Prostate gland (tissue), 2 donors: ENCODE results near the gene ALS2CL.

Experiments used
- POLR2AphosphoS5 ChIP-seq: sonication (generic); formaldehyde crosslinking; IDR thresholded peaks from one replicate; pipeline ENCODE4 v1.6.1; 2017; ENCODE audit warnings: antibody characterized with exemption
- TF ChIP-seq, protein P1 (sequence below), 4 experiments: fragments of 200-600 bp in 2 of 4; fragments of 450-650 bp in 2 of 4; sonication (generic) in 2 of 4; IDR thresholded peaks; 1 replicate in 3 of 4; 2 replicates in 1 of 4; pipeline ENCODE4 v1.5.1; 2016 to 2019; ENCODE audit warnings: antibody characterized with exemption in 4 of 4, mild to moderate bottlenecking in 2 of 4, moderate library complexity in 2 of 4

DNA sequence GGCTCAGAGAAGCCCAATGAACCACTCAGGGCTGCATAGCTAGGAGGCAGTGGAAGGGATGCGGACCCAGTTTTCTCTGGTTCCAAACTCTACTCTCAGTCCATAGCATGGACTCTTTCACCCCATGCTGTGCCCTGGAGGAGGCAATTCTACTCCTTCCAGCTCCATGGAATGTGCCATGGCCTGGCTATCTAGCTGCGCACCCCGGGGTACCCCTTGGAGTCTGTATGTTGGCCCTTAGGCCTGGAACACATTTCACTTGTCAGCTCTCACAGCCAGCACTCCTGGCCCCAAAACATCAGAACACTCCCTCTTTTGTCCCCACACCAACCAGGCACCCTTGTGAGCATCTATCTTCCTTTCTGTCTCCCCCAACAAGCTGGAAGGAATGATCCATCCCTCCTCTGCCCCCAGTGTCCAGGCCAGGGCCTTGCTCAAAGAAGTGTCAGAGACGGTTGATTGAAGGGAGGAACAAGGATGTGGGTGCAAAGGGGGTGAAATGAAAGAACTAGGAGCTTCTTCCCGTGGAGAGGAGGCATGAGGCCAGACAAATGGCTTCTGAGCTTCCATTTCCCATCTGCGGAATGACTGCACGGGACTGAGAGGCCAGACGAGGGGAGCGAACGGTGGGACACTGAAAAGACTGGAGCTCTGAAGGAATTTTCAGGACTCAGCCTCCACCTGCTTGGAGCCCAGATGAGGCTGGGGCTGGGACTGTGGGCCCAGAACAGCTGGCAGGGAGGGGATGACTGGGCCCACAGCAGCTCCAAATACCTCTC, 21.4 kb upstream of the ALS2CL start:
- TF ChIP-seq, protein P1, sequence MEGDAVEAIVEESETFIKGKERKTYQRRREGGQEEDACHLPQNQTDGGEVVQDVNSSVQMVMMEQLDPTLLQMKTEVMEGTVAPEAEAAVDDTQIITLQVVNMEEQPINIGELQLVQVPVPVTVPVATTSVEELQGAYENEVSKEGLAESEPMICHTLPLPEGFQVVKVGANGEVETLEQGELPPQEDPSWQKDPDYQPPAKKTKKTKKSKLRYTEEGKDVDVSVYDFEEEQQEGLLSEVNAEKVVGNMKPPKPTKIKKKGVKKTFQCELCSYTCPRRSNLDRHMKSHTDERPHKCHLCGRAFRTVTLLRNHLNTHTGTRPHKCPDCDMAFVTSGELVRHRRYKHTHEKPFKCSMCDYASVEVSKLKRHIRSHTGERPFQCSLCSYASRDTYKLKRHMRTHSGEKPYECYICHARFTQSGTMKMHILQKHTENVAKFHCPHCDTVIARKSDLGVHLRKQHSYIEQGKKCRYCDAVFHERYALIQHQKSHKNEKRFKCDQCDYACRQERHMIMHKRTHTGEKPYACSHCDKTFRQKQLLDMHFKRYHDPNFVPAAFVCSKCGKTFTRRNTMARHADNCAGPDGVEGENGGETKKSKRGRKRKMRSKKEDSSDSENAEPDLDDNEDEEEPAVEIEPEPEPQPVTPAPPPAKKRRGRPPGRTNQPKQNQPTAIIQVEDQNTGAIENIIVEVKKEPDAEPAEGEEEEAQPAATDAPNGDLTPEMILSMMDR (IDR thresholded peaks at IDR 0.05) = no peak
- TF ChIP-seq POLR2AphosphoS5 = no peak
